Subcutaneous abdominal adipose tissue (tissue), 5 donors: ENCODE results near the gene SMAD3.

ENCODE experiments used
- H3K27ac ChIP-seq: one replicate; pipeline ENCODE4 v1.7.0; 2013; ENCODE audit warnings: low read depth, mild to moderate bottlenecking, inconsistent platforms, low read length, moderate library complexity
- H3K27me3 ChIP-seq, 5 donors: one replicate each; pipeline ENCODE4 v1.7.0; 2013; ENCODE audit warnings: low read length in 5 of 5, inconsistent platforms in 1 of 5; ENCODE audit not compliant: control insufficient read depth in 5 of 5, insufficient read depth in 4 of 5
- H3K36me3 ChIP-seq, 5 donors: one replicate each; pipeline ENCODE4 v1.7.0; 2013; ENCODE audit warnings: low read length in 5 of 5; ENCODE audit not compliant: control insufficient read depth in 5 of 5, insufficient read depth in 5 of 5
- H3K4me1 ChIP-seq, 5 donors: one replicate each; pipeline ENCODE4 v1.7.0; 2013; ENCODE audit warnings: low read length in 5 of 5, mild to moderate bottlenecking in 3 of 5, moderate library complexity in 1 of 5; ENCODE audit not compliant: control insufficient read depth in 5 of 5, insufficient read depth in 5 of 5
- H3K4me3 ChIP-seq, 5 donors: one replicate each; pipeline ENCODE4 v1.7.0; 2013; ENCODE audit warnings: low read length in 5 of 5, low read depth in 1 of 5
- H3K9ac ChIP-seq, 5 donors: one replicate each; pipeline ENCODE4 v1.7.0; 2013; ENCODE audit warnings: low read length in 5 of 5, mild to moderate bottlenecking in 4 of 5, moderate library complexity in 3 of 5
- H3K9me3 ChIP-seq, 5 donors: one replicate each; pipeline ENCODE4 v1.7.0; 2013; ENCODE audit warnings: low read length in 5 of 5; ENCODE audit not compliant: control insufficient read depth in 5 of 5
- donor health status: healthy.
- donor health status: healthy.
- donor health status: healthy.
- donor health status: healthy.
- donor health status: healthy.

SMAD3 gene

GRCh38 chr15:67185051-67185450, 119.6 kb downstream of the SMAD3 start:
- peaks cover 21 to 69% (median 50%) of the 10 kb centered on the region in 5 donors for H3K4me1 ChIP-seq
- H3K9me3 ChIP-seq: no peaks in the 10 kb centered on the region
- H3K27me3 ChIP-seq: no peaks in the 10 kb centered on the region
- no peak overlapping the region for H3K4me3 ChIP-seq
- no peak overlapping the region for H3K27ac ChIP-seq
- H3K36me3 ChIP-seq: peaks cover 2 to 57% (median 40%) of the 10 kb centered on the region in 5 donors
- no peak overlapping the region for H3K9ac ChIP-seq

GRCh38 chr15:67185621-67186225, 120.3 kb downstream of the SMAD3 start:
- Histone ChIP-seq H3K27me3 (no peaks in the 10 kb centered on the region), H3K36me3 (peaks cover 2 to 57% (median 47%) of the 10 kb centered on the region in 5 donors), H3K9ac (peak overlapping the region in 1 of 5 donors; percentile 12), H3K4me1 (peaks cover 21 to 75% (median 54%) of the 10 kb centered on the region in 5 donors), H3K27ac (peak overlapping the region; percentile 96), H3K4me3 (no peak overlapping the region), H3K9me3 (no peaks in the 10 kb centered on the region)

GRCh38 chr15:67186226-67186649, 120.8 kb downstream of the SMAD3 start:
- H3K4me3 ChIP-seq: no peak overlapping the region
- peaks cover 2 to 58% (median 48%) of the 10 kb centered on the region in 5 donors for H3K36me3 ChIP-seq
- peak overlapping the region in 3 of 5 donors; percentile 2 to 41 (median 12) for H3K9ac ChIP-seq
- peak overlapping the region; percentile 96 for H3K27ac ChIP-seq
- H3K4me1 ChIP-seq: peaks cover 21 to 75% (median 54%) of the 10 kb centered on the region in 5 donors
- no peaks in the 10 kb centered on the region for H3K9me3 ChIP-seq
- no peaks in the 10 kb centered on the region for H3K27me3 ChIP-seq

- Histone ChIP-seq H3K27me3 (no peaks in the 10 kb centered on the region), H3K9ac (peak overlapping the region in 2 of 5 donors; percentile 2 to 12), H3K4me1 (peaks cover 21 to 75% (median 54%) of the 10 kb centered on the region in 5 donors), H3K4me3 (no peak overlapping the region), H3K9me3 (no peaks in the 10 kb centered on the region), H3K36me3 (peaks cover 6 to 60% (median 52%) of the 10 kb centered on the region in 5 donors), H3K27ac (peak overlapping the region; percentile 96)
Observed at GRCh38 chr15:67186688-67187087, 121.3 kb downstream of the SMAD3 start.

- H3K36me3 ChIP-seq: peaks cover 7 to 62% (median 56%) of the 10 kb centered on the region in 5 donors
- H3K4me3 ChIP-seq: no peak overlapping the region
- H3K4me1 ChIP-seq: peaks cover 21 to 75% (median 54%) of the 10 kb centered on the region in 5 donors
- H3K9me3 ChIP-seq: no peaks in the 10 kb centered on the region
- H3K27me3 ChIP-seq: no peaks in the 10 kb centered on the region
- H3K27ac ChIP-seq: peak overlapping the region; percentile 96
- H3K9ac ChIP-seq: no peak overlapping the region
Observed at GRCh38 chr15:67187351-67187854, 122.0 kb downstream of the SMAD3 start.

- Histone ChIP-seq H3K27ac (peak overlapping the region; percentile 96), H3K9me3 (no peaks in the 10 kb centered on the region), H3K4me1 (peaks cover 21 to 70% (median 49%) of the 10 kb centered on the region in 5 donors), H3K9ac (peak overlapping the region; percentile 48 to 84 (median 70)), H3K27me3 (no peaks in the 10 kb centered on the region), H3K36me3 (peaks cover 7 to 68% (median 60%) of the 10 kb centered on the region in 5 donors), H3K4me3 (no peak overlapping the region)
Observed at GRCh38 chr15:67188551-67189218, 123.3 kb downstream of the SMAD3 start.

GRCh38 chr15:67189326-67190051, 124.1 kb downstream of the SMAD3 start:
- peaks cover 7 to 67% (median 59%) of the 10 kb centered on the region in 5 donors for H3K36me3 ChIP-seq
- peaks cover 19 to 70% (median 52%) of the 10 kb centered on the region in 5 donors for H3K4me1 ChIP-seq
- H3K27ac ChIP-seq: peak overlapping the region; percentile 96
- H3K9ac ChIP-seq: peak overlapping the region in 4 of 5 donors; percentile 49 to 84 (median 72)
- H3K4me3 ChIP-seq: no peak overlapping the region
- H3K9me3 ChIP-seq: no peaks in the 10 kb centered on the region
- no peaks in the 10 kb centered on the region for H3K27me3 ChIP-seq

- Histone ChIP-seq H3K4me3 (no peak overlapping the region), H3K27ac (peak overlapping the region; percentile 96), H3K9ac (no peak overlapping the region), H3K9me3 (no peaks in the 10 kb centered on the region), H3K4me1 (peaks cover 18 to 70% (median 53%) of the 10 kb centered on the region in 5 donors), H3K36me3 (peaks cover 7 to 61% (median 53%) of the 10 kb centered on the region in 5 donors), H3K27me3 (no peaks in the 10 kb centered on the region)
Observed at GRCh38 chr15:67190326-67190725, 124.9 kb downstream of the SMAD3 start.

- Histone ChIP-seq H3K9ac (no peak overlapping the region), H3K36me3 (peaks cover 7 to 61% (median 56%) of the 10 kb centered on the region in 5 donors), H3K27me3 (no peaks in the 10 kb centered on the region), H3K4me3 (no peak overlapping the region), H3K27ac (peak overlapping the region; percentile 96), H3K9me3 (no peaks in the 10 kb centered on the region), H3K4me1 (peaks cover 14 to 66% (median 50%) of the 10 kb centered on the region in 5 donors)
Observed at GRCh38 chr15:67190813-67191212, 125.4 kb downstream of the SMAD3 start.
